Ascending aorta (tissue), 2 donors: ENCODE data around the gene XAF1. TPM values are rescaled to one million over a fixed set of nuclear protein-coding genes. Genes with fewer than 3 reads are reported as not detected.
"Not testable (repeated sequence)": the region's sequence is repeated elsewhere in the genome, so short reads cannot be mapped to it uniquely, and the experiment has no call there.

Experiments
- DNase-seq, 2 donors: peaks; one replicate each; pipeline ENCODE4 v3.0.0-alpha.2; 2019; ENCODE audit warnings: low spot score in 2 of 2
- H3K27ac ChIP-seq, 2 donors: fragments of 200-600 bp; sonication (generic); one replicate each; pipeline ENCODE4 v1.5.1; 2016 to 2017; ENCODE audit warnings: mild to moderate bottlenecking in 1 of 2
- H3K27me3 ChIP-seq: fragments of 200-600 bp; sonication (generic); one replicate; pipeline ENCODE4 v1.5.1; 2017
- H3K36me3 ChIP-seq, 2 donors: fragments of 200-600 bp; sonication (generic); one replicate each; pipeline ENCODE4 v1.5.1; 2016
- H3K4me1 ChIP-seq, 2 donors: fragments of 200-600 bp; sonication (generic); one replicate each; pipeline ENCODE4 v1.5.1; 2016 to 2017; ENCODE audit warnings: mild to moderate bottlenecking in 1 of 2
- H3K4me3 ChIP-seq, 2 donors: fragments of 200-600 bp; sonication (generic); one replicate each; pipeline ENCODE4 v1.5.1; 2016 to 2017; ENCODE audit warnings: mild to moderate bottlenecking in 1 of 2
- H3K9me3 ChIP-seq, 2 donors: fragments of 200-600 bp; sonication (generic); one replicate each; pipeline ENCODE4 v1.5.1; 2016
- intact Hi-C: fragments of 100-400 bp; cut with DNase I; formaldehyde crosslinking; loops from one replicate; pipeline ENCODE4 v1.15.1; 2023
- total RNA-seq: library from RNA; depleted of rRNA; stranded (reverse); fragments of >200 nt; gene quantifications from one replicate; pipeline ENCODE4 v1.1.0, GENCODE V29; 2016
- TF ChIP-seq, protein P1 (sequence below), 3 experiments: fragments of 200-600 bp in 2 of 3; fragments of 450-650 bp in 1 of 3; sonication (generic) in 2 of 3; IDR thresholded peaks; one replicate each; pipeline ENCODE4 v1.5.1; 2016 to 2019; ENCODE audit warnings: antibody characterized with exemption in 3 of 3, mild to moderate bottlenecking in 1 of 3, moderate library complexity in 1 of 3

Gene XAF1
- total RNA-seq, 1 donor from 2014 or later, result 39.8 TPM

GRCh38 chr17:6811510-6811909, 55.7 kb downstream of the XAF1 start:
- Histone ChIP-seq H3K9me3 (no peaks in the 10 kb centered on the region), H3K4me1 (no peaks in the 10 kb centered on the region), H3K27ac (no peak overlapping the region), H3K4me3 (no peak overlapping the region), H3K27me3 (no peaks in the 10 kb centered on the region), H3K36me3 (no peaks in the 10 kb centered on the region)
- intact Hi-C loops, result no loop called here
- no peak for DNase-seq
- TF ChIP-seq, protein P1, sequence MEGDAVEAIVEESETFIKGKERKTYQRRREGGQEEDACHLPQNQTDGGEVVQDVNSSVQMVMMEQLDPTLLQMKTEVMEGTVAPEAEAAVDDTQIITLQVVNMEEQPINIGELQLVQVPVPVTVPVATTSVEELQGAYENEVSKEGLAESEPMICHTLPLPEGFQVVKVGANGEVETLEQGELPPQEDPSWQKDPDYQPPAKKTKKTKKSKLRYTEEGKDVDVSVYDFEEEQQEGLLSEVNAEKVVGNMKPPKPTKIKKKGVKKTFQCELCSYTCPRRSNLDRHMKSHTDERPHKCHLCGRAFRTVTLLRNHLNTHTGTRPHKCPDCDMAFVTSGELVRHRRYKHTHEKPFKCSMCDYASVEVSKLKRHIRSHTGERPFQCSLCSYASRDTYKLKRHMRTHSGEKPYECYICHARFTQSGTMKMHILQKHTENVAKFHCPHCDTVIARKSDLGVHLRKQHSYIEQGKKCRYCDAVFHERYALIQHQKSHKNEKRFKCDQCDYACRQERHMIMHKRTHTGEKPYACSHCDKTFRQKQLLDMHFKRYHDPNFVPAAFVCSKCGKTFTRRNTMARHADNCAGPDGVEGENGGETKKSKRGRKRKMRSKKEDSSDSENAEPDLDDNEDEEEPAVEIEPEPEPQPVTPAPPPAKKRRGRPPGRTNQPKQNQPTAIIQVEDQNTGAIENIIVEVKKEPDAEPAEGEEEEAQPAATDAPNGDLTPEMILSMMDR (IDR thresholded peaks at IDR 0.05), result no peak

- TF ChIP-seq, protein P1 (IDR thresholded peaks at IDR 0.05), result no peak
- DNase-seq, result no peak
- intact Hi-C loops, result no loop called here
- Histone ChIP-seq H3K9me3 (no peaks in the 10 kb centered on the region), H3K27me3 (no peaks in the 10 kb centered on the region), H3K27ac (no peak overlapping the region), H3K4me1 (no peaks in the 10 kb centered on the region), H3K36me3 (no peaks in the 10 kb centered on the region), H3K4me3 (no peak overlapping the region)
Observed at GRCh38 chr17:6812295-6812694, 56.4 kb downstream of the XAF1 start.

GRCh38 chr17:6815775-6816174, 59.9 kb downstream of the XAF1 start:
- H3K36me3 ChIP-seq, result no peaks in the 10 kb centered on the region
- intact Hi-C loops, result no loop called here
- no peaks in the 10 kb centered on the region for H3K4me1 ChIP-seq
- no peaks in the 10 kb centered on the region for H3K9me3 ChIP-seq
- no peaks in the 10 kb centered on the region for H3K27me3 ChIP-seq
- DNase-seq, result no peak
- TF ChIP-seq, protein P1 (IDR thresholded peaks at IDR 0.05), result no peak
- H3K4me3 ChIP-seq, result no peak overlapping the region
- H3K27ac ChIP-seq, result no peak overlapping the region

DNA sequence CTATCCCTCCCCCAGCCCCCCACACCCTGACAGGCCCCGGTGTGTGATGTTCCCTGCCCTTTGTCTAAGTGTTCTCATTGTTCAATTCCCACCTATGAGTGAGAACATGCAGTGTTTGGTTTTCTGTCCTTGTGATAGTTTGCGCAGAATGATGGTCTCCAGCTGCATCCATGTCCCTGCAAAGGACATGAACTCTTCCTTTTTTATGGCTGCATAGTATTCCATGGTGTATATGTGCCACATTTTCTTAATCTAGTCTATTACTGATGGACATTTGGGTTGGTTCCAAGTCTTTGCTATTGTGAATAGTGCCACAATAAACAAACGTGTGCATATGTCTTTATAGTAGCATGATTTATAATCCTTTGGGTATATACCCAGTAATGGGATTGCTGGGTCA, 60.5 kb downstream of the XAF1 start:
- H3K9me3 ChIP-seq, intact Hi-C loops, H3K36me3 ChIP-seq, H3K27ac ChIP-seq, DNase-seq, H3K4me1 ChIP-seq, H3K4me3 ChIP-seq, H3K27me3 ChIP-seq: not testable (repeated sequence)

GRCh38 chr17:6818938-6819337, 63.1 kb downstream of the XAF1 start:
- Histone ChIP-seq H3K27ac (no peak overlapping the region), H3K9me3 (no peaks in the 10 kb centered on the region), H3K27me3 (no peaks in the 10 kb centered on the region), H3K4me3 (no peak overlapping the region), H3K4me1 (no peaks in the 10 kb centered on the region), H3K36me3 (no peaks in the 10 kb centered on the region)
- intact Hi-C loops, result no loop called here
- DNase-seq, result no peak
- TF ChIP-seq, protein P1 (IDR thresholded peaks at IDR 0.05), result no peak

DNA sequence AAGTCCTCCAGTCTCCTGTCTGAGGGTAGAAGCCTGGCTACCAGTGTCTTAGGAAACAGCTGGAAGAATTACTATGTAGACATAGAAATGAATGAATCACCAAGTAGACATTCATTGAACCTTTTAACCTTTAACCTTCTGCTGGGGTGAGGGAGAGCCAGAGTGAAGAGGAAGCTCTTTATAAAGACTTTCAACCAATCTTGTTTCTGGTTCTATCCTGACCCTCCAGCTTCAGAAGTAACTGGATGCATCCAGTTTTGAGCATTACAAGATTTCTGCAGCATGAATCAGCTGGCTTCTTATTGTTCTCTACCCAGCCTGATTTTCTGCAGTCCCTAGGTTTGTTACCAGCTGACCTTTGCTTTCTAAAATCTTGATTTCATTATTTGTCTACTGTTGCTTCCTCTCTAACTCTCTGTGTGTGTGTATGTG, 67.2 kb downstream of the XAF1 start:
- no peaks in the 10 kb centered on the region for H3K27me3 ChIP-seq
- DNase-seq, result no peak
- TF ChIP-seq, protein P1 (IDR thresholded peaks at IDR 0.05), result no peak
- H3K9me3 ChIP-seq, result no peaks in the 10 kb centered on the region
- no peaks in the 10 kb centered on the region for H3K4me1 ChIP-seq
- no peak overlapping the region for H3K4me3 ChIP-seq
- intact Hi-C loops, result no loop called here
- H3K27ac ChIP-seq, result no peak overlapping the region
- no peaks in the 10 kb centered on the region for H3K36me3 ChIP-seq

Other genes starting within 250 kb of the XAF1 start
- gene PITPNM3, start 199.5 kb upstream of the XAF1 start, total RNA-seq, result 10.4 TPM
- 2.9 TPM for gene KIAA0753, start 115.3 kb upstream of the XAF1 start, total RNA-seq
- 0.96 TPM for gene TXNDC17, start 115.0 kb upstream of the XAF1 start, total RNA-seq
- not detected for gene MED31, start 104.4 kb upstream of the XAF1 start, total RNA-seq
- gene C17orf100, start 104.3 kb upstream of the XAF1 start, total RNA-seq, result 4.3 TPM
- gene SLC13A5, start 42.7 kb upstream of the XAF1 start, total RNA-seq, result 0.21 TPM
- not detected for gene FBXO39, start 20.2 kb downstream of the XAF1 start, total RNA-seq
- not detected for gene TEKT1, start 75.7 kb downstream of the XAF1 start, total RNA-seq
- gene ALOX12, start 240.0 kb downstream of the XAF1 start, total RNA-seq, result not detected